HUES6 (cell line): ENCODE results near the gene FOXO3.

Experiments
- H3K27ac ChIP-seq: 2 replicates; pipeline ENCODE4 v1.7.0; 2013; ENCODE audit warnings: low read depth, mild to moderate bottlenecking, low read length, inconsistent platforms
- H3K27me3 ChIP-seq: 2 replicates; pipeline ENCODE4 v1.6.1; 2013; ENCODE audit warnings: low read length; ENCODE audit not compliant: control insufficient read depth, insufficient read depth
- H3K36me3 ChIP-seq: 2 replicates; pipeline ENCODE4 v1.6.1; 2013; ENCODE audit warnings: low read length; ENCODE audit not compliant: control insufficient read depth, insufficient read depth
- H3K4me1 ChIP-seq: 2 replicates; pipeline ENCODE4 v1.6.1; 2013; ENCODE audit warnings: low read length; ENCODE audit not compliant: control insufficient read depth, insufficient read depth
- H3K4me3 ChIP-seq: 2 replicates; pipeline ENCODE4 v1.5.1; 2013; ENCODE audit warnings: low read depth, low read length
- H3K9ac ChIP-seq: one replicate; pipeline ENCODE4 v1.6.1; 2013; ENCODE audit warnings: mild to moderate bottlenecking, low read length
- H3K9me3 ChIP-seq: 2 replicates; pipeline ENCODE4 v1.6.1; 2013; ENCODE audit warnings: low read depth, low read length; ENCODE audit not compliant: control insufficient read depth, insufficient read depth

FOXO3 gene

GRCh38 chr6:108578166-108578565 lies 17.4 kb downstream of the FOXO3 start:
- no peak overlapping the region for H3K4me3 ChIP-seq
- no peaks in the 10 kb centered on the region for H3K9me3 ChIP-seq
- H3K4me1 ChIP-seq, result peaks cover 20% of the 10 kb centered on the region
- H3K9ac ChIP-seq, result no peak overlapping the region
- no peaks in the 10 kb centered on the region for H3K27me3 ChIP-seq
- H3K36me3 ChIP-seq, result peaks cover 2% of the 10 kb centered on the region; the same call in 1 of the 2 replicates
- no peak overlapping the region for H3K27ac ChIP-seq

- Histone ChIP-seq H3K27me3 (no peaks in the 10 kb centered on the region), H3K9ac (no peak overlapping the region), H3K9me3 (no peaks in the 10 kb centered on the region), H3K36me3 (peaks cover 2% of the 10 kb centered on the region; the same call in 1 of the 2 replicates), H3K4me3 (no peak overlapping the region), H3K27ac (no peak overlapping the region), H3K4me1 (peaks cover 20% of the 10 kb centered on the region)
Observed at GRCh38 chr6:108578595-108579327, 18.0 kb downstream of the FOXO3 start.

GRCh38 chr6:108579328-108579721 lies 18.6 kb downstream of the FOXO3 start:
- Histone ChIP-seq H3K36me3 (peaks cover 2% of the 10 kb centered on the region; the same call in 1 of the 2 replicates), H3K27ac (no peak overlapping the region), H3K27me3 (no peaks in the 10 kb centered on the region), H3K4me3 (no peak overlapping the region), H3K9ac (no peak overlapping the region), H3K9me3 (no peaks in the 10 kb centered on the region), H3K4me1 (peaks cover 20% of the 10 kb centered on the region)

GRCh38 chr6:108580646-108581045 lies 19.9 kb downstream of the FOXO3 start:
- Histone ChIP-seq H3K9me3 (no peaks in the 10 kb centered on the region), H3K27me3 (no peaks in the 10 kb centered on the region), H3K4me1 (peaks cover 20% of the 10 kb centered on the region), H3K27ac (no peak overlapping the region), H3K9ac (no peak overlapping the region), H3K36me3 (peaks cover 2% of the 10 kb centered on the region; the same call in 1 of the 2 replicates), H3K4me3 (no peak overlapping the region)

GRCh38 chr6:108581237-108581931 lies 20.7 kb downstream of the FOXO3 start:
- Histone ChIP-seq H3K4me3 (no peak overlapping the region), H3K27me3 (no peaks in the 10 kb centered on the region), H3K36me3 (no peaks in the 10 kb centered on the region), H3K9me3 (no peaks in the 10 kb centered on the region), H3K27ac (no peak overlapping the region), H3K4me1 (peaks cover 20% of the 10 kb centered on the region), H3K9ac (no peak overlapping the region)

DNA sequence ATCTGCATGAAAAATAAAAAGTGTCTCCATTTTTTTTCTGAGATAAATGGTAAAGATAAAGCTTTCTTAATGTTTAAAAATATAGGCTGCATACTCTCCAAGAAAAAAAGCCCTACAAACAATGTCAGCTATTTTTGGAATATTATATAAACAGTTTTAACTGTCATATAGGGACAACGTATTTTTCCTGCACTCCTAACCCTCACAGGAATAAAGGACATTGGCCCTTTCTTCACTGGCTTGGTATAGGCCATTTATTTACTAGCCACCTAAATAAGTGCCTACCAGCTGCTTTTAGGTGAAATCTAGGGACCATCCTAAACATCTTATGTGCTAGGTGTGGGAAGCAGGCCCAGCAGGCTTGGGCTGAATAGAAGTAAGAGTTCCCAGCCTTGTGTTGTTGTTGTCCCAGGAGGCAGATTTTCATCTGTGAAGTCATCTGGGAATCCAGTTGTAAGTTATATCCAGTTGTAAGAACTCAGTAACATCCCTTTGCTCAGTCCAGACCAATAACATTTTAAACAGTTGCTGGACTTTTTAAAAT lies 21.3 kb downstream of the FOXO3 start:
- peaks cover 21% of the 10 kb centered on the region for H3K4me1 ChIP-seq

DNA sequence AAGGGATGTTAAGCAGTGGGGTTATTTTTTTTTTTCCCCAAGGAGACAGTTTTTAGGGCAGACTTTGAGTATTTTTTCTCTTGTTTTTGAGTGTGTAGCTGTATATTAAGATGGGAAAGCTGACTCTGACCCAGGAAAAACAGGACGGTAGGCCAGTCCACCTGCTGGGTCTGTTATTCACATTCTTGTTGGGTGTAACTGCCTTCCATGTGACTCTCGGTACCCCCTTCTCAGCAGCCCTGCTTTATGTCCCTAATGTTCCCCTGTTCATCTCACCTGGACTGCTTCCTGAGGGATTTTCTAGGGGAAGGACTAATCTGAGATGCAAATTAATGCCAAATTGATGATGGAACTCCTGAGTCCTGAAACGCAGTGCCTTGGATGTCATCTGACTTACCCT lies 21.9 kb downstream of the FOXO3 start:
- Histone ChIP-seq H3K4me1 (peaks cover 27% of the 10 kb centered on the region), H3K9me3 (no peaks in the 10 kb centered on the region), H3K4me3 (no peak overlapping the region)

More for the DNA sequence above, 21.3 kb downstream of the FOXO3 start:
- Histone ChIP-seq H3K9ac (no peak overlapping the region), H3K9me3 (no peaks in the 10 kb centered on the region), H3K27ac (no peak overlapping the region), H3K4me3 (no peak overlapping the region), H3K36me3 (no peaks in the 10 kb centered on the region), H3K27me3 (no peaks in the 10 kb centered on the region)

DNA sequence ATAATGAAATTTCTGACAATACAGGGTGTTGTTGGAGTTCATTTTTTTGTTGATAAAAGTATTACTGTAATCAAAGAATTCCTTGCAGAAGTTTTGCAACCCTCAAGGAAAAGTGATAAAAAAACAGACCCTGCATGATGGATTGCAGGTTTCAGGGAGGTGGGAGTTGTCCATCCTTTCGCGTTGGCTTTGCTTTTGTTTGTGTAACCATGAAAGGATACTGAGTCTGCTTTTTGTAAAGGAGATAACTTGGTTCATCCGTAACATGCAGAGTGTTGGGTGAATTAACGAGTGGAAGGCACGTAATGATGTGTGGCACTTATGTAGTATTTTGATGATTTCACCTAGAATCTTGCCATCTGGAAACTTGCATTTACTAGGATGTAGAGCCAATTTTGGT lies 23.6 kb downstream of the FOXO3 start:
- Histone ChIP-seq H3K9ac (no peak overlapping the region), H3K4me1 (peaks cover 44% of the 10 kb centered on the region), H3K4me3 (no peak overlapping the region), H3K27me3 (no peaks in the 10 kb centered on the region), H3K27ac (no peak overlapping the region), H3K36me3 (no peaks in the 10 kb centered on the region), H3K9me3 (no peaks in the 10 kb centered on the region)

More for the DNA sequence above, 21.9 kb downstream of the FOXO3 start:
- Histone ChIP-seq H3K27me3 (no peaks in the 10 kb centered on the region), H3K9ac (no peak overlapping the region), H3K36me3 (no peaks in the 10 kb centered on the region), H3K27ac (no peak overlapping the region)

DNA sequence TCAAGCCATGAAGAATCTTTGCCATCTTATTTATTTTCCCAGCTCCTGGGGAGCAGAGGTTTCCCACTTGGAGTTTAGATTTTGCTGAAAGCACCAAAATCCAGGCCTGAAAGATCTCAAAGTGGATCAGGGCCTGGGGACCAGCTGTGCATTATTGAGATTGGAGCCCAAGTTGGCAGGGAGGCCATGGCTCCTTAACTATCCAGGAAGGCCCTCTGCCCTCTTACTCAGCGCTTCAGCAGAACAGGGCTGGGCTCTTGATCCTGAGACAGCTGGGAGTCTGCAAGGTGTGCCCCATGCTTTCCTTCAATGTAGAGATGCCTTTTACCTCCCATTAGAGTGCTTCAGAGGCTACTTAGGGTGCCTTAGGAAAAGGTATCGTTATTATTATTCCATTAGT lies 24.6 kb downstream of the FOXO3 start:
- Histone ChIP-seq H3K4me1 (peaks cover 52% of the 10 kb centered on the region), H3K9me3 (no peaks in the 10 kb centered on the region)

DNA sequence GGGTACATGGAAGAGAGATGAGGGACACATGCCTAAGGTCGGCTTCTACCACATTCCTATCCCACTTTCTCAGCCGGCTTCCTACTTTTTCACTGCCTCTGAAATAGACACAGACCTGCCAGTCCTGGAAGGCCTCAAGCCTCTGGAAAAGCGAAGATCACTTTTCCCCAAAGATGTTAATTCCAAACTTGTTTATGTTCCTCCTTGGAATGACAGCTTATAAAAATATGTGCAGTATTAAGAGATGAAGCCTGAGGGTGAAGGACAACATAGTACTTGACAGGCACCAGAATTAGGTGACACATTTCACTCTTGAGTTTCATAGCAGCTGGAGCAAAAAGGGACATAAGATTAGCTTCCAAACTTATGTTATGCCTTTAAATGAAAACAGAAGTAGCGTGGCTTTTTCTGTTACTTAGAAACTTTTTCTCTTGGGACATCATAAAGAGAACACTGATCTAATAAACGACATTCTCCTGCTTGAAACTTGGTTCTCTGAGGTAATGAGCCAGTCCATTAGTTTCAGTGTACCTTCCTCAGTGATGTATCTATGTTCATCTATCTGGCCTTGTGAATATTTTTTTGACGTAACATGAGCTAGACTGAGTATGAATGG lies 25.3 kb downstream of the FOXO3 start:
- no peaks in the 10 kb centered on the region for H3K36me3 ChIP-seq
- no peaks in the 10 kb centered on the region for H3K9me3 ChIP-seq
- no peak overlapping the region for H3K27ac ChIP-seq
- H3K27me3 ChIP-seq, result no peaks in the 10 kb centered on the region
- no peak overlapping the region for H3K4me3 ChIP-seq
- H3K4me1 ChIP-seq, result peaks cover 52% of the 10 kb centered on the region
- no peak overlapping the region for H3K9ac ChIP-seq

More for the DNA sequence above, 24.6 kb downstream of the FOXO3 start:
- no peaks in the 10 kb centered on the region for H3K27me3 ChIP-seq
- H3K36me3 ChIP-seq, result no peaks in the 10 kb centered on the region
- H3K27ac ChIP-seq, result no peak overlapping the region
- H3K4me3 ChIP-seq, result no peak overlapping the region
- no peak overlapping the region for H3K9ac ChIP-seq
